ENCODE results near the gene CDHR3. TPM values are rescaled to one million over a fixed set of nuclear protein-coding genes. Genes with fewer than 3 reads are reported as not detected.

The CDHR3 gene
- polyA plus RNA-seq, 2 of the 4 experiments (the other 2 are of a cell fraction) = 4.0 to 4.5 TPM

GRCh38 chr7:106073701-106074100, 110.6 kb downstream of the CDHR3 start:
- POLR2A ChIA-PET = interaction anchor here (1.4 kb wide), 1 partner anchor 9 kb away, joined by 4 read pairs; no protein-coding TSS in a partner anchor
- FAIRE-seq = no peak
- no peak for DNase-seq (ENCODE audit: low read depth in 1 of 2, low spot score in 1 of 2)

DNA sequence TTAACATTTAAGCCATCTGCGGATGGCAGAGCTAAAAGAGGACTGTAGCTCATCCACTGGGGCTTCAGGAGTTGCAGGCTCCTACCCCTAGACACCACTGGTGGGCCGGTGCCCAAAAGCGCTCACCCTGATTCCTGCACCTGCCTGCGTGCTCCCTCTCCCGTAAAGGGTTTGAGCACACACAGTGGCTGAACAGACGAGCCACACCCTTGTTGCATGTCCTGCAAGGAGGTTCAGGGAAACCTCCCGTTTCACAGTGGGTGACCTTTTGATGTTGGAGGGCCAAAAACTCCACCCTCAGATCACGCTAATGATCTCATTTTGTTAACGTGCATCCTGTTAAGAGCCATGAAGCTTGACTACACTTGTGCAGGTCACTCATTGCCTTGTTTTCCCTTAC, 111.2 kb downstream of the CDHR3 start:
- H3K4me2 ChIP-seq = no peak overlapping the region
- FAIRE-seq = no peak
- no peaks in the 10 kb centered on the region for H3K4me1 ChIP-seq
- no peak overlapping the region for H3K27ac ChIP-seq
- no peaks in the 10 kb centered on the region for H3K9me3 ChIP-seq
- ChIA-PET CTCF (interaction anchor here (5.2 kb wide), 1 partner anchor 79 kb away, joined by 33 read pairs; no protein-coding TSS in a partner anchor), POLR2A (no interaction called here)
- no peak for TF ChIP-seq KDM5A (IDR thresholded peaks at IDR 0.05)
- TF ChIP-seq, protein P1, sequence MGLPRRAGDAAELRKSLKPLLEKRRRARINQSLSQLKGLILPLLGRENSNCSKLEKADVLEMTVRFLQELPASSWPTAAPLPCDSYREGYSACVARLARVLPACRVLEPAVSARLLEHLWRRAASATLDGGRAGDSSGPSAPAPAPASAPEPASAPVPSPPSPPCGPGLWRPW (IDR thresholded peaks at IDR 0.05) = no peak
- no peak for TF ChIP-seq REST (IDR thresholded peaks at IDR 0.05)
- TF ChIP-seq TP53 (CRISPR knock-in tag; IDR thresholded peaks at IDR 0.05) = no peak
- TF ChIP-seq CBX2 (IDR thresholded peaks at IDR 0.05; ENCODE audit: borderline replicate concordance, low read depth) = no peak
- TF ChIP-seq, protein P2, sequence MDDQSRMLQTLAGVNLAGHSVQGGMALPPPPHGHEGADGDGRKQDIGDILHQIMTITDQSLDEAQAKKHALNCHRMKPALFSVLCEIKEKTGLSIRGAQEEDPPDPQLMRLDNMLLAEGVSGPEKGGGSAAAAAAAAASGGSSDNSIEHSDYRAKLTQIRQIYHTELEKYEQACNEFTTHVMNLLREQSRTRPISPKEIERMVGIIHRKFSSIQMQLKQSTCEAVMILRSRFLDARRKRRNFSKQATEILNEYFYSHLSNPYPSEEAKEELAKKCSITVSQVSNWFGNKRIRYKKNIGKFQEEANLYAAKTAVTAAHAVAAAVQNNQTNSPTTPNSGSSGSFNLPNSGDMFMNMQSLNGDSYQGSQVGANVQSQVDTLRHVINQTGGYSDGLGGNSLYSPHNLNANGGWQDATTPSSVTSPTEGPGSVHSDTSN (IDR thresholded peaks at IDR 0.05) = no peak
- TF ChIP-seq GATA3 (IDR thresholded peaks at IDR 0.05; ENCODE audit: borderline replicate concordance) = no peak
- no peak for TF ChIP-seq NFE2L2 (conservative IDR thresholded peaks at IDR 0.05; ENCODE audit: low read length)
- no peak for TF ChIP-seq POLR2A (IDR thresholded peaks at IDR 0.05; ENCODE audit: low read length)
- no peak for DNase-seq (ENCODE audit: low read depth in 1 of 2, low spot score in 1 of 2)
- ATAC-seq = peak in 1 of 2 experiments; percentile 30; a peak in 1 of 6 replicates
- WGBS (ENCODE audit: missing lambda C conversion rate) = 79% methylated on average over 9 of the region's 9 CpGs
- H3K4me3 ChIP-seq = no peak overlapping the region

More at GRCh38 chr7:106073701-106074100, 110.6 kb downstream of the CDHR3 start:
- Histone ChIP-seq H3K4me1 (no peaks in the 10 kb centered on the region), H3K27ac (no peak overlapping the region), H3K9me3 (no peaks in the 10 kb centered on the region), H3K4me3 (no peak overlapping the region), H3K4me2 (no peak overlapping the region)
- ATAC-seq = no peak; a peak in 1 of 6 replicates
- TF ChIP-seq MYC (IDR thresholded peaks at IDR 0.05; ENCODE audit: borderline replicate concordance, low read length) (no peak), PHF8 (IDR thresholded peaks at IDR 0.05; ENCODE audit: borderline replicate concordance, low read depth) (no peak), EHF (CRISPR knock-in tag; IDR thresholded peaks at IDR 0.05) (no peak), RAD21 (conservative IDR thresholded peaks at IDR 0.05 in 1 of 2, IDR thresholded peaks at IDR 0.05 in 1 of 2) (no peak), NFE2L2 (conservative IDR thresholded peaks at IDR 0.05; ENCODE audit: low read length) (no peak), JUNB (IDR thresholded peaks at IDR 0.05) (no peak)
- CTCF ChIA-PET = interaction anchor here (1.0 to 5.2 kb wide), 2 partner anchors 16 to 80 kb away, joined by 3 to 33 read pairs; no protein-coding TSS in a partner anchor
- 82% methylated on average over 3 of the region's 3 CpGs for WGBS (ENCODE audit: missing lambda C conversion rate)

DNA sequence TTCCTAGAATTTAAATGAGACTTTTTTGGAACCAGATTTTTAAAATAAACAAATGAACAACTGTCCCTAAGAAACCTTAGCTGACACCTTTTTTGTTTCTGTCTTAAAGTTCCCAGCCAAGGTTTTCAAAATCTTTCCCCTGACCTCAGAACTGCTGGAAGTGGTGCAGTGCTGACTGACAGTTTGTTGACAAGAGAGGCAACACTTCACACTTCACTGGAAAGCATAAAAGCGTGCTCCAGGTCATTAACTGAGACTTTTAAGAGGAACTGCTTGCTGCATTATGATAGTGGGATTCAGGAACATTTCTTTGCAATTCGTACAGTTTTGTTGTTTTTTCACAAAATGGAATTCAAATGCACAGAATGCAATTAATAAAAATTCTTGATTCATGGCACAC, 112.9 kb downstream of the CDHR3 start:
- no peaks in the 10 kb centered on the region for H3K4me1 ChIP-seq
- H3K27ac ChIP-seq = no peak overlapping the region
- ATAC-seq (no peak), DNase-seq (ENCODE audit: low read depth in 1 of 2, low spot score in 1 of 2) (no peak), FAIRE-seq (no peak)
- POLR2A ChIA-PET = no interaction called here
- whole genome bisulfite sequencing (ENCODE audit: missing lambda C conversion rate) = 74% methylated on average over 2 of the region's 2 CpGs
- no peak overlapping the region for H3K4me2 ChIP-seq
- CTCF ChIA-PET = interaction anchor here (5.2 kb wide), 1 partner anchor 78 kb away, joined by 33 read pairs; no protein-coding TSS in a partner anchor
- no peaks in the 10 kb centered on the region for H3K9me3 ChIP-seq
- H3K4me3 ChIP-seq = no peak overlapping the region
- no peak for TF ChIP-seq BCL3 (IDR thresholded peaks at IDR 0.05)
- TF ChIP-seq MAZ (IDR thresholded peaks at IDR 0.05; ENCODE audit: borderline replicate concordance, low read depth, low read length) = no peak
- no peak for TF ChIP-seq FOSL2 (IDR thresholded peaks at IDR 0.05)
- no peak for TF ChIP-seq FOSL2 (CRISPR knock-in tag; IDR thresholded peaks at IDR 0.05)
- no peak for TF ChIP-seq MAFK (IDR thresholded peaks at IDR 0.05; ENCODE audit: partially characterized antibody)
- no peak for TF ChIP-seq HOXB13 (CRISPR knock-in tag; IDR thresholded peaks at IDR 0.05; ENCODE audit: low read depth)
- no peak for TF ChIP-seq HMGXB4 (CRISPR knock-in tag; IDR thresholded peaks at IDR 0.05; ENCODE audit: borderline replicate concordance)
- no peak for TF ChIP-seq HDAC2 (IDR thresholded peaks at IDR 0.05)
- TF ChIP-seq ESRRA (IDR thresholded peaks at IDR 0.05; ENCODE audit: borderline replicate concordance, low read length) = no peak
- TF ChIP-seq MAX (IDR thresholded peaks at IDR 0.05) = no peak
- TF ChIP-seq RCOR1 (IDR thresholded peaks at IDR 0.05; ENCODE audit: low read depth, low read length) = no peak
- TF ChIP-seq ZSCAN20 (CRISPR knock-in tag; IDR thresholded peaks at IDR 0.05) = no peak
- no peak for TF ChIP-seq POLR2AphosphoS2 (conservative IDR thresholded peaks at IDR 0.05; ENCODE audit: low read length)
